ENCODE data around the gene PTPRD. TPM values are rescaled to one million over a fixed set of nuclear protein-coding genes. Genes with fewer than 3 reads are reported as not detected.

Gene PTPRD
- total RNA-seq, 1 experiment from 2014 or later = 70.1 TPM

- no TSS peak for BruUV-seq (replicated peaks)
- POLR2A ChIA-PET = no interaction called here
- H3K9me3 Mint-ChIP-seq (ENCODE audit: unreplicated experiment) = no peaks in the 10 kb centered on the region
Observed at GRCh38 chr9:9892217-9892616, 720.6 kb downstream of the PTPRD start.

DNA sequence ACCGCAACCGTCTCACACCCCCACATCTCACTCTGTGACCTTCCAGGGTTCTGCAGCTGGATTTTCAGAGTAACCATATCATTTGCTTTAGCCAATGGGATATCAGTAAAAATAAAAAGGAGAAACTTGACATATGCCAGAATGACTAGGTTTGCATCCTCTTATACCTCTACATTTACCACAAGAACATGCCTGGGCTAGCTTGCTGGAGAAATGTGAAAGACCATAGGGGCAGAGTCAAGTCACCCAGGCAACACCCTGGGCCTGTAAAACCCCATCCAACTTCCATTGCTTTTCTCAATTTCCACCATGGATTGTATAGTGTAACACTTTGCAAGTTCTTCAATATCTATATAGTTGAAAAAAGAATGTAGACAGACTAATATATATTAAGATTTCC is 731.1 kb downstream of the PTPRD start:
- no peak overlapping the region for H3K27ac Mint-ChIP-seq (ENCODE audit: unreplicated experiment)
- CTCF ChIA-PET = no interaction called here

More at GRCh38 chr9:9892217-9892616, 720.6 kb downstream of the PTPRD start:
- TF ChIP-seq CTCF (IDR thresholded peaks at IDR 0.05; ENCODE audit: insufficient read depth in 1 of 2, low read depth in 1 of 2, low read length in 1 of 2, severe bottlenecking in 1 of 2, unreplicated experiment in 1 of 2) = no peak
- Histone ChIP-seq H3K4me3 (ENCODE audit: low read depth, low read length) (no peak overlapping the region), H3K36me3 (ENCODE audit: control insufficient read depth, insufficient read depth, low read length) (no peaks in the 10 kb centered on the region), H3K9me3 (no peaks in the 10 kb centered on the region), H3K4me1 (no peaks in the 10 kb centered on the region), H3K27me3 (replicated peaks; ENCODE audit: control insufficient read depth, insufficient read depth, low read length) (no peaks in the 10 kb centered on the region)
- intact Hi-C loops (cut with micrococcal nuclease; ENCODE audit: unreplicated experiment) = no loop called here
- no peaks in the 10 kb centered on the region for H3K27me3 Mint-ChIP-seq (ENCODE audit: insufficient read depth, unreplicated experiment)
- no peak overlapping the region for H3K4me3 Mint-ChIP-seq (ENCODE audit: unreplicated experiment)
- no peak overlapping the region for H3K27ac Mint-ChIP-seq (ENCODE audit: unreplicated experiment)
- CTCF ChIA-PET = no interaction called here
- no peaks in the 10 kb centered on the region for H3K36me3 Mint-ChIP-seq (ENCODE audit: insufficient read depth, unreplicated experiment)
- H3K4me1 Mint-ChIP-seq (ENCODE audit: low read depth, unreplicated experiment) = no peaks in the 10 kb centered on the region
- DNase-seq = no peak

GRCh38 chr9:9874270-9874669 is 738.5 kb downstream of the PTPRD start:
- CTCF ChIA-PET = no interaction called here
- intact Hi-C loops (cut with micrococcal nuclease; ENCODE audit: unreplicated experiment) = no loop called here
- H3K4me1 ChIP-seq = no peaks in the 10 kb centered on the region
- H3K27me3 ChIP-seq (replicated peaks; ENCODE audit: control insufficient read depth, insufficient read depth, low read length) = no peaks in the 10 kb centered on the region
- no peaks in the 10 kb centered on the region for H3K36me3 Mint-ChIP-seq (ENCODE audit: insufficient read depth, unreplicated experiment)
- H3K9me3 Mint-ChIP-seq (ENCODE audit: unreplicated experiment) = no peaks in the 10 kb centered on the region
- H3K36me3 ChIP-seq (ENCODE audit: control insufficient read depth, insufficient read depth, low read length) = no peaks in the 10 kb centered on the region
- DNase-seq = no peak
- H3K27ac Mint-ChIP-seq (ENCODE audit: unreplicated experiment) = no peak overlapping the region
- no peaks in the 10 kb centered on the region for H3K9me3 ChIP-seq
- no peaks in the 10 kb centered on the region for H3K4me1 Mint-ChIP-seq (ENCODE audit: low read depth, unreplicated experiment)
- H3K4me3 ChIP-seq (ENCODE audit: low read depth, low read length) = no peak overlapping the region
- TF ChIP-seq CTCF (IDR thresholded peaks at IDR 0.05; ENCODE audit: insufficient read depth in 1 of 2, low read depth in 1 of 2, low read length in 1 of 2, severe bottlenecking in 1 of 2, unreplicated experiment in 1 of 2) = no peak
- BruUV-seq (replicated peaks) = no TSS peak
- H3K27me3 Mint-ChIP-seq (ENCODE audit: insufficient read depth, unreplicated experiment) = no peaks in the 10 kb centered on the region
- POLR2A ChIA-PET = no interaction called here
- no peak overlapping the region for H3K4me3 Mint-ChIP-seq (ENCODE audit: unreplicated experiment)

More for the DNA sequence above, 731.1 kb downstream of the PTPRD start:
- DNase-seq = no peak
- H3K36me3 ChIP-seq (ENCODE audit: control insufficient read depth, insufficient read depth, low read length) = no peaks in the 10 kb centered on the region
- no peaks in the 10 kb centered on the region for H3K4me1 Mint-ChIP-seq (ENCODE audit: low read depth, unreplicated experiment)
- POLR2A ChIA-PET = no interaction called here
- H3K27me3 ChIP-seq (replicated peaks; ENCODE audit: control insufficient read depth, insufficient read depth, low read length) = no peaks in the 10 kb centered on the region
- no peaks in the 10 kb centered on the region for H3K9me3 Mint-ChIP-seq (ENCODE audit: unreplicated experiment)
- H3K4me3 ChIP-seq (ENCODE audit: low read depth, low read length) = no peak overlapping the region
- no peaks in the 10 kb centered on the region for H3K27me3 Mint-ChIP-seq (ENCODE audit: insufficient read depth, unreplicated experiment)
- no peak overlapping the region for H3K4me3 Mint-ChIP-seq (ENCODE audit: unreplicated experiment)
- H3K9me3 ChIP-seq = no peaks in the 10 kb centered on the region
- no peaks in the 10 kb centered on the region for H3K4me1 ChIP-seq
- intact Hi-C loops (cut with micrococcal nuclease; ENCODE audit: unreplicated experiment) = no loop called here
- BruUV-seq (replicated peaks) = no TSS peak
- no peaks in the 10 kb centered on the region for H3K36me3 Mint-ChIP-seq (ENCODE audit: insufficient read depth, unreplicated experiment)
- no peak for TF ChIP-seq CTCF (IDR thresholded peaks at IDR 0.05; ENCODE audit: insufficient read depth in 1 of 2, low read depth in 1 of 2, low read length in 1 of 2, severe bottlenecking in 1 of 2, unreplicated experiment in 1 of 2)
